HCT116 (cell line): Measurements from ENCODE around the gene NMU.

Experiments used
- EZH2phosphoT487 ChIP-seq: fragments of 200-600 bp; IDR thresholded peaks from 2 replicates; pipeline ENCODE4 v1.6.1; 2018; ENCODE audit warnings: antibody characterized with exemption, borderline replicate concordance
- RAD21 ChIP-seq: IDR thresholded peaks from 2 replicates; pipeline ENCODE4 v1.6.1; 2012; ENCODE audit warnings: low read depth, mild to moderate bottlenecking
- SIN3A ChIP-seq: IDR thresholded peaks from 2 replicates; pipeline ENCODE4 v1.6.1; 2012; ENCODE audit warnings: low read depth
- SRF ChIP-seq: IDR thresholded peaks from 2 replicates; pipeline ENCODE4 v1.6.1; 2012; ENCODE audit warnings: low read depth
- TF ChIP-seq, protein P1 (sequence below), 3 experiments: fragments of 200-600 bp in 1 of 3; sonication (generic) in 1 of 3; IDR thresholded peaks in 2 of 3; conservative IDR thresholded peaks in 1 of 3; 2 replicates each; pipeline ENCODE4 v1.5.1; 2012 to 2017; ENCODE audit warnings: low read depth in 2 of 3, low read length in 2 of 3, antibody characterized with exemption in 1 of 3, borderline replicate concordance in 1 of 3, control low read depth in 1 of 3, mild to moderate bottlenecking in 1 of 3, mixed read lengths in 1 of 3, mixed run types in 1 of 3, moderate library complexity in 1 of 3; ENCODE audit not compliant: insufficient read depth in 1 of 3
- TF ChIP-seq, protein P2 (sequence below): IDR thresholded peaks from 2 replicates; pipeline ENCODE4 v1.6.1; 2012; ENCODE audit warnings: low read depth
- TF ChIP-seq, protein P3 (sequence below): IDR thresholded peaks from 2 replicates; pipeline ENCODE4 v1.6.1; 2012

DNA sequence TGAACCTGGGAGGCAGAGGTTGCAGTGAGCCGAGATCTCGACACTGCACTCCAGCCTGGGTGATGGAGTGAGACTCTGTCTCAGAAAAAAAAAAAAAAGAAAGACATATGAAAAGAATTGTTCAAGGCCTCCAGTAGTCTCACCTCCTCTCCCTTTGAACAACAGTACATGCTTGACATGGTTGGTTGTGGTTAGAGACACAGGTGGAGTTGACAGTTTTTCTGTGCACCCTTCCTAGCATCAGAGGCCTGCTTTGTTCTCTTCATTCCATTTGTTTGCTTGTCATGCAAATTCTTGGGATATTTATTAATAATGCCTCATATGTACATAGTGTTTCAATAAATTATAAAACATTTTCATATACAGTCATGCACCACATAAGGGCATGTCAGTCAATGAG is 25.7 kb downstream of the NMU start:
- TF ChIP-seq SIN3A (no peak), EZH2phosphoT487 (no peak), SRF (no peak), RAD21 (no peak)
- TF ChIP-seq, protein P1, sequence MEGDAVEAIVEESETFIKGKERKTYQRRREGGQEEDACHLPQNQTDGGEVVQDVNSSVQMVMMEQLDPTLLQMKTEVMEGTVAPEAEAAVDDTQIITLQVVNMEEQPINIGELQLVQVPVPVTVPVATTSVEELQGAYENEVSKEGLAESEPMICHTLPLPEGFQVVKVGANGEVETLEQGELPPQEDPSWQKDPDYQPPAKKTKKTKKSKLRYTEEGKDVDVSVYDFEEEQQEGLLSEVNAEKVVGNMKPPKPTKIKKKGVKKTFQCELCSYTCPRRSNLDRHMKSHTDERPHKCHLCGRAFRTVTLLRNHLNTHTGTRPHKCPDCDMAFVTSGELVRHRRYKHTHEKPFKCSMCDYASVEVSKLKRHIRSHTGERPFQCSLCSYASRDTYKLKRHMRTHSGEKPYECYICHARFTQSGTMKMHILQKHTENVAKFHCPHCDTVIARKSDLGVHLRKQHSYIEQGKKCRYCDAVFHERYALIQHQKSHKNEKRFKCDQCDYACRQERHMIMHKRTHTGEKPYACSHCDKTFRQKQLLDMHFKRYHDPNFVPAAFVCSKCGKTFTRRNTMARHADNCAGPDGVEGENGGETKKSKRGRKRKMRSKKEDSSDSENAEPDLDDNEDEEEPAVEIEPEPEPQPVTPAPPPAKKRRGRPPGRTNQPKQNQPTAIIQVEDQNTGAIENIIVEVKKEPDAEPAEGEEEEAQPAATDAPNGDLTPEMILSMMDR (IDR thresholded peaks at IDR 0.05 in 2 of 3, conservative IDR thresholded peaks at IDR 0.05 in 1 of 3; ENCODE audit: borderline replicate concordance in 1 of 3, insufficient read depth in 1 of 3, low read depth in 2 of 3, low read length in 2 of 3) = no peak
- TF ChIP-seq, protein P2, sequence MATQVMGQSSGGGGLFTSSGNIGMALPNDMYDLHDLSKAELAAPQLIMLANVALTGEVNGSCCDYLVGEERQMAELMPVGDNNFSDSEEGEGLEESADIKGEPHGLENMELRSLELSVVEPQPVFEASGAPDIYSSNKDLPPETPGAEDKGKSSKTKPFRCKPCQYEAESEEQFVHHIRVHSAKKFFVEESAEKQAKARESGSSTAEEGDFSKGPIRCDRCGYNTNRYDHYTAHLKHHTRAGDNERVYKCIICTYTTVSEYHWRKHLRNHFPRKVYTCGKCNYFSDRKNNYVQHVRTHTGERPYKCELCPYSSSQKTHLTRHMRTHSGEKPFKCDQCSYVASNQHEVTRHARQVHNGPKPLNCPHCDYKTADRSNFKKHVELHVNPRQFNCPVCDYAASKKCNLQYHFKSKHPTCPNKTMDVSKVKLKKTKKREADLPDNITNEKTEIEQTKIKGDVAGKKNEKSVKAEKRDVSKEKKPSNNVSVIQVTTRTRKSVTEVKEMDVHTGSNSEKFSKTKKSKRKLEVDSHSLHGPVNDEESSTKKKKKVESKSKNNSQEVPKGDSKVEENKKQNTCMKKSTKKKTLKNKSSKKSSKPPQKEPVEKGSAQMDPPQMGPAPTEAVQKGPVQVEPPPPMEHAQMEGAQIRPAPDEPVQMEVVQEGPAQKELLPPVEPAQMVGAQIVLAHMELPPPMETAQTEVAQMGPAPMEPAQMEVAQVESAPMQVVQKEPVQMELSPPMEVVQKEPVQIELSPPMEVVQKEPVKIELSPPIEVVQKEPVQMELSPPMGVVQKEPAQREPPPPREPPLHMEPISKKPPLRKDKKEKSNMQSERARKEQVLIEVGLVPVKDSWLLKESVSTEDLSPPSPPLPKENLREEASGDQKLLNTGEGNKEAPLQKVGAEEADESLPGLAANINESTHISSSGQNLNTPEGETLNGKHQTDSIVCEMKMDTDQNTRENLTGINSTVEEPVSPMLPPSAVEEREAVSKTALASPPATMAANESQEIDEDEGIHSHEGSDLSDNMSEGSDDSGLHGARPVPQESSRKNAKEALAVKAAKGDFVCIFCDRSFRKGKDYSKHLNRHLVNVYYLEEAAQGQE = no peak
- TF ChIP-seq, protein P3, sequence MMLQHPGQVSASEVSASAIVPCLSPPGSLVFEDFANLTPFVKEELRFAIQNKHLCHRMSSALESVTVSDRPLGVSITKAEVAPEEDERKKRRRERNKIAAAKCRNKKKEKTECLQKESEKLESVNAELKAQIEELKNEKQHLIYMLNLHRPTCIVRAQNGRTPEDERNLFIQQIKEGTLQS = no peak
